MCF 10A (cell line): ENCODE data around the gene ATP6V0B. TPM values are rescaled to one million over a fixed set of nuclear protein-coding genes. Genes with fewer than 3 reads are reported as not detected.

Experiments used
- BruUV-seq: library from RNA; stranded (reverse); fragments of 400-500 nt; replicated peaks from 2 replicates; lab custom pipeline; 2021; lab: Mats Ljungman, UMichigan
- CTCF ChIA-PET: fragments of 300-600 bp; sonication (Branson Sonifier 250); formaldehyde crosslinking; extraction: SDS; loops from one replicate; lab custom pipeline; 2021; ENCODE audit warnings: antibody characterized with exemption, inconsistent platforms; lab: Yijun Ruan, JAX
- POLR2A ChIA-PET: fragments of 300-600, 350-650 bp; sonication (Branson Sonifier 250); formaldehyde crosslinking; extraction: SDS; loops from one replicate; lab custom pipeline; 2020; ENCODE audit warnings: antibody characterized with exemption, inconsistent platforms; lab: Yijun Ruan, JAX
- DNase-seq: peaks from one replicate; pipeline ENCODE4 v3.0.0-alpha.2; 2018; ENCODE audit not compliant: unreplicated experiment
- H3K27ac Mint-ChIP-seq: one replicate; pipeline ENCODE4 v1.8.0; 2022; ENCODE audit warnings: mild to moderate bottlenecking, low read depth, mixed read lengths; ENCODE audit not compliant: unreplicated experiment
- H3K27me3 Mint-ChIP-seq: one replicate; pipeline ENCODE4 v1.8.0; 2022; ENCODE audit warnings: mixed read lengths; ENCODE audit not compliant: insufficient read depth, unreplicated experiment
- H3K36me3 Mint-ChIP-seq: one replicate; pipeline ENCODE4 v1.8.0; 2022; ENCODE audit warnings: mild to moderate bottlenecking, moderate library complexity, mixed read lengths; ENCODE audit not compliant: insufficient read depth, unreplicated experiment
- H3K4me1 Mint-ChIP-seq: one replicate; pipeline ENCODE4 v1.8.0; 2022; ENCODE audit warnings: mixed read lengths; ENCODE audit not compliant: insufficient read depth, unreplicated experiment
- H3K4me3 Mint-ChIP-seq: one replicate; pipeline ENCODE4 v1.8.0; 2022; ENCODE audit warnings: mild to moderate bottlenecking, moderate library complexity, mixed read lengths; ENCODE audit not compliant: unreplicated experiment
- H3K9me3 Mint-ChIP-seq: one replicate; pipeline ENCODE4 v1.8.0; 2022; ENCODE audit warnings: mixed read lengths; ENCODE audit not compliant: unreplicated experiment
- intact Hi-C: fragments of 100-400 bp; cut with micrococcal nuclease; formaldehyde crosslinking; loops from 2 replicates; pipeline ENCODE4 v1.14.1; 2022
- total RNA-seq: library from RNA; stranded (reverse); gene quantifications from 2 replicates; pipeline ENCODE4 v1.2.3, GENCODE V29; 2022
- TF ChIP-seq, protein P1 (sequence below): fragments of 200-600 bp; IDR thresholded peaks from one replicate; pipeline ENCODE4 v1.8.0; 2022; ENCODE audit warnings: antibody characterized with exemption, mild to moderate bottlenecking; ENCODE audit not compliant: unreplicated experiment

ATP6V0B gene
- total RNA-seq, 1 experiment from 2014 or later: 120 TPM

- Mint-ChIP-seq H3K9me3 (no peaks in the 10 kb centered on the region), H3K4me3 (no peak overlapping the region), H3K27ac (no peak overlapping the region), H3K36me3 (no peaks in the 10 kb centered on the region), H3K4me1 (no peaks in the 10 kb centered on the region), H3K27me3 (no peaks in the 10 kb centered on the region)
- TF ChIP-seq, protein P1, sequence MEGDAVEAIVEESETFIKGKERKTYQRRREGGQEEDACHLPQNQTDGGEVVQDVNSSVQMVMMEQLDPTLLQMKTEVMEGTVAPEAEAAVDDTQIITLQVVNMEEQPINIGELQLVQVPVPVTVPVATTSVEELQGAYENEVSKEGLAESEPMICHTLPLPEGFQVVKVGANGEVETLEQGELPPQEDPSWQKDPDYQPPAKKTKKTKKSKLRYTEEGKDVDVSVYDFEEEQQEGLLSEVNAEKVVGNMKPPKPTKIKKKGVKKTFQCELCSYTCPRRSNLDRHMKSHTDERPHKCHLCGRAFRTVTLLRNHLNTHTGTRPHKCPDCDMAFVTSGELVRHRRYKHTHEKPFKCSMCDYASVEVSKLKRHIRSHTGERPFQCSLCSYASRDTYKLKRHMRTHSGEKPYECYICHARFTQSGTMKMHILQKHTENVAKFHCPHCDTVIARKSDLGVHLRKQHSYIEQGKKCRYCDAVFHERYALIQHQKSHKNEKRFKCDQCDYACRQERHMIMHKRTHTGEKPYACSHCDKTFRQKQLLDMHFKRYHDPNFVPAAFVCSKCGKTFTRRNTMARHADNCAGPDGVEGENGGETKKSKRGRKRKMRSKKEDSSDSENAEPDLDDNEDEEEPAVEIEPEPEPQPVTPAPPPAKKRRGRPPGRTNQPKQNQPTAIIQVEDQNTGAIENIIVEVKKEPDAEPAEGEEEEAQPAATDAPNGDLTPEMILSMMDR: no peak
- no TSS peak for BruUV-seq
- DNase-seq: no peak
- ChIA-PET POLR2A (no interaction called here), CTCF (interaction anchor here (0.6 to 2.5 kb wide), 6 partner anchors 9 to 638 kb away, joined by 3 to 22 read pairs (median 6); no protein-coding TSS in a partner anchor)
- intact Hi-C loops: no loop called here
Observed at GRCh38 chr1:44014365-44015104, 39.8 kb downstream of the ATP6V0B start.

- H3K9me3 Mint-ChIP-seq: no peaks in the 10 kb centered on the region
- no peaks in the 10 kb centered on the region for H3K36me3 Mint-ChIP-seq
- POLR2A ChIA-PET: no interaction called here
- intact Hi-C loops: no loop called here
- H3K4me3 Mint-ChIP-seq: no peak overlapping the region
- no peaks in the 10 kb centered on the region for H3K27me3 Mint-ChIP-seq
- H3K27ac Mint-ChIP-seq: no peak overlapping the region
- BruUV-seq: no TSS peak
- no peaks in the 10 kb centered on the region for H3K4me1 Mint-ChIP-seq
- CTCF ChIA-PET: interaction anchor here (1.3 to 2.5 kb wide), 4 partner anchors 10 to 637 kb away, joined by 4 to 22 read pairs (median 10); no protein-coding TSS in a partner anchor
- TF ChIP-seq, protein P1: no peak
- no peak for DNase-seq
Observed at GRCh38 chr1:44015206-44015605, 40.4 kb downstream of the ATP6V0B start.

- Mint-ChIP-seq H3K36me3 (no peaks in the 10 kb centered on the region), H3K27me3 (no peaks in the 10 kb centered on the region), H3K4me1 (no peaks in the 10 kb centered on the region), H3K9me3 (no peaks in the 10 kb centered on the region), H3K27ac (no peak overlapping the region), H3K4me3 (no peak overlapping the region)
- ChIA-PET POLR2A (interaction anchor here (0.6 kb wide), 1 partner anchor 13 kb away, joined by 3 read pairs; no protein-coding TSS in a partner anchor), CTCF (interaction anchor here (1.0 to 1.3 kb wide), 2 partner anchors 10 to 32 kb away, joined by 4 read pairs; no protein-coding TSS in a partner anchor)
- BruUV-seq: no TSS peak
- no peak for DNase-seq
- TF ChIP-seq, protein P1: no peak
- intact Hi-C loops: no loop called here
Observed at GRCh38 chr1:44016041-44016889, 41.5 kb downstream of the ATP6V0B start.

DNA sequence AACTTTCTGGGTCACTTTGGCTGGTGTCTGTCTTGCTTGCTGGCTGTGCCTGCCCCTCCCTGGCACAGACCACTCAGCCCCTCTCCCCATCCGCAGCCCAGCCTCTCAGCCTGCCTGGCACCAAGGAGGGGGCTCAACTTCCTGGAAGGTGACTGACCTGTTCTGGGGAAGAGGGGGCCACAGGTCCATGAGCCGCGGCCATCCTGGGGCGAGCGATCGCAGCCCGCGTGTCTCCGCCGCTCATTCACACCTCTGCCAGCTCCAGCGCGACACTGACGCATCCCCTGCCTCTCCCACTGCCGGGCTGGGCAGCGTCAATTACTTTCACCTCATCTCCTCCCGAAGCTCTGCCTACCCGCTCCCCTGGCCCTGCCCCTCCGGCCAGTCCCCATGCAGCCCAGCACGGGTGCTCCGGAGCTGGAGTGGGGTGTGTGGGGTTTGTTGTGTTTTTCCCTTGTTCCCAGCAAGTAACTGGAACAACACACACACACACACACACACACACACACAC lies 42.2 kb downstream of the ATP6V0B start:
- Mint-ChIP-seq H3K36me3 (peaks cover 6% of the 10 kb centered on the region), H3K4me3 (no peak overlapping the region), H3K27ac (no peak overlapping the region), H3K27me3 (no peaks in the 10 kb centered on the region), H3K9me3 (no peaks in the 10 kb centered on the region), H3K4me1 (no peaks in the 10 kb centered on the region)
- CTCF ChIA-PET: interaction anchor here (1.0 to 2.0 kb wide), 2 partner anchors 10 to 19 kb away, joined by 4 to 7 read pairs; no protein-coding TSS in a partner anchor
- no TSS peak for BruUV-seq
- no peak for DNase-seq
- intact Hi-C loops: no loop called here
- POLR2A ChIA-PET: interaction anchor here (0.6 kb wide), 1 partner anchor 13 kb away, joined by 3 read pairs; no protein-coding TSS in a partner anchor
- TF ChIP-seq, protein P1: no peak
